Upper lobe of left lung (tissue), 6 donors: ENCODE results near the gene PNPLA4. TPM values are rescaled to one million over a fixed set of nuclear protein-coding genes. Genes with fewer than 3 reads are reported as not detected.

Source experiments
- ATAC-seq, 2 donors: fragments of 200-7000 bp; cut with Tn5 transposase; one replicate each; pipeline ENCODE4 v1.9.1; 2022; ENCODE audit warnings: mild to moderate bottlenecking in 2 of 2, moderate library complexity in 2 of 2; ENCODE audit not compliant: low FRiP score in 2 of 2
- DNase-seq, 2 donors: peaks; one replicate each; pipeline ENCODE4 v3.0.0-alpha.2; 2019 to 2020
- H3K27ac ChIP-seq, 4 donors: fragments of 200-600 bp; sonication (generic); one replicate each; pipeline ENCODE4 v1.5.1; 2016 to 2019
- H3K27me3 ChIP-seq, 4 donors: fragments of 200-600 bp; sonication (generic); one replicate each; pipeline ENCODE4 v1.5.1; 2017 to 2019
- H3K36me3 ChIP-seq, 4 donors: fragments of 200-600 bp; sonication (generic); one replicate each; pipeline ENCODE4 v1.5.1; 2016 to 2019
- H3K4me1 ChIP-seq, 4 donors: fragments of 200-600 bp; sonication (generic); one replicate each; pipeline ENCODE4 v1.5.1; 2018 to 2019
- H3K4me3 ChIP-seq, 4 donors: fragments of 200-600 bp; sonication (generic); one replicate each; pipeline ENCODE4 v1.5.1; 2017 to 2019; ENCODE audit warnings: mild to moderate bottlenecking in 2 of 4, moderate library complexity in 1 of 4
- H3K9me3 ChIP-seq, 4 donors: fragments of 200-600 bp; sonication (generic); one replicate each; pipeline ENCODE4 v1.5.1; 2018 to 2019
- CTCF ChIP-seq, 6 experiments: fragments of 450-650 bp in 4 of 6; fragments of 200-600 bp in 2 of 6; sonication (generic) in 2 of 6; IDR thresholded peaks; one replicate each; pipeline ENCODE4 v1.5.1; 2016 to 2019; ENCODE audit warnings: antibody characterized with exemption in 6 of 6
- EP300 ChIP-seq, 4 donors: sonication (generic); formaldehyde crosslinking; IDR thresholded peaks; one replicate each; pipeline ENCODE4 v1.5.1; 2017; ENCODE audit warnings: antibody characterized with exemption in 4 of 4, control low read depth in 2 of 4
- POLR2A ChIP-seq, 4 donors: fragments of 450-650 bp; IDR thresholded peaks; one replicate each; pipeline ENCODE4 v1.5.1; 2016 to 2017; ENCODE audit warnings: antibody characterized with exemption in 4 of 4, mild to moderate bottlenecking in 2 of 4
- POLR2AphosphoS5 ChIP-seq, 2 donors: sonication (generic); formaldehyde crosslinking; IDR thresholded peaks; one replicate each; pipeline ENCODE4 v1.5.1; 2017; ENCODE audit warnings: antibody characterized with exemption in 2 of 2
- WGBS, 2 donors: methylation state at CpG; one replicate each; pipeline ENCODE4 v1.1.5; 2017 to 2018; 5-methylcytosine and 5-hydroxymethylcytosine counted together
- total RNA-seq, 6 donors: library from RNA; depleted of rRNA in 4 of 6; stranded (reverse); fragments of >200 nt in 4 of 6; gene quantifications; one replicate each; pipeline versions ENCODE4 v1.1.0 to v1.2.1, GENCODE V29; 2016 to 2021
- donor health status: DM: no; HTN: no; CAD: no; lungs with moderate emphysema.
- donor health status: DM: no; HTN: yes; CAD: no; lungs with severe emphysema.

The PNPLA4 gene
- total RNA-seq, 6 donors from 2014 or later, result 2.1 to 20.4 (median 10.2) TPM

- H3K27ac ChIP-seq, result no peak overlapping the region
Measured at GRCh38 chrX:7960246-7960645, 33.0 kb upstream of the PNPLA4 start.

GRCh38 chrX:7953446-7953845, 26.2 kb upstream of the PNPLA4 start:
- Histone ChIP-seq H3K4me1 (no peaks in the 10 kb centered on the region), H3K27ac (no peak overlapping the region), H3K9me3 (peaks cover 0 to 8% (median 0%) of the 10 kb centered on the region in 4 donors), H3K27me3 (no peaks in the 10 kb centered on the region), H3K4me3 (no peak overlapping the region), H3K36me3 (no peaks in the 10 kb centered on the region)
- TF ChIP-seq POLR2A (IDR thresholded peaks at IDR 0.05) (no peak), POLR2AphosphoS5 (IDR thresholded peaks at IDR 0.05) (no peak), CTCF (IDR thresholded peaks at IDR 0.05) (no peak), EP300 (IDR thresholded peaks at IDR 0.05) (no peak)
- WGBS, 2 donors, result 75 to 82% methylated on average over 5 of the region's 5 CpGs
- no peak for ATAC-seq
- no peak for DNase-seq

More at GRCh38 chrX:7960246-7960645, 33.0 kb upstream of the PNPLA4 start:
- TF ChIP-seq POLR2A (IDR thresholded peaks at IDR 0.05) (no peak), EP300 (IDR thresholded peaks at IDR 0.05) (no peak), POLR2AphosphoS5 (IDR thresholded peaks at IDR 0.05) (no peak), CTCF (IDR thresholded peaks at IDR 0.05) (no peak)
- no peaks in the 10 kb centered on the region for H3K36me3 ChIP-seq
- no peak for DNase-seq
- H3K4me1 ChIP-seq, result no peaks in the 10 kb centered on the region
- no peak for ATAC-seq
- H3K27me3 ChIP-seq, result no peaks in the 10 kb centered on the region
- H3K9me3 ChIP-seq, result peaks cover 0 to 8% (median 0%) of the 10 kb centered on the region in 4 donors
- 62 to 63% methylated on average over 1 of the region's 1 CpG for WGBS, 2 donors
- H3K4me3 ChIP-seq, result no peak overlapping the region

- no peaks in the 10 kb centered on the region for H3K27me3 ChIP-seq
- no peak overlapping the region for H3K27ac ChIP-seq
- no peaks in the 10 kb centered on the region for H3K9me3 ChIP-seq
- H3K36me3 ChIP-seq, result no peaks in the 10 kb centered on the region
- ATAC-seq (no peak), DNase-seq (no peak)
- no peak for TF ChIP-seq EP300 (IDR thresholded peaks at IDR 0.05)
- no peak for TF ChIP-seq POLR2A (IDR thresholded peaks at IDR 0.05)
- no peak for TF ChIP-seq CTCF (IDR thresholded peaks at IDR 0.05)
- no peak for TF ChIP-seq POLR2AphosphoS5 (IDR thresholded peaks at IDR 0.05)
- no peaks in the 10 kb centered on the region for H3K4me1 ChIP-seq
- WGBS, 2 donors, result 53 to 84% methylated on average over 2 of the region's 2 CpGs
- H3K4me3 ChIP-seq, result no peak overlapping the region
Measured at GRCh38 chrX:7950865-7951264, 23.7 kb upstream of the PNPLA4 start.

- 57 to 78% methylated on average over 1 to 3 of the region's 3 CpGs for WGBS, 2 donors
- Histone ChIP-seq H3K27ac (no peak overlapping the region), H3K4me3 (no peak overlapping the region), H3K4me1 (no peaks in the 10 kb centered on the region), H3K9me3 (no peaks in the 10 kb centered on the region), H3K27me3 (no peaks in the 10 kb centered on the region), H3K36me3 (no peaks in the 10 kb centered on the region)
- ATAC-seq (no peak), DNase-seq (no peak)
- TF ChIP-seq EP300 (IDR thresholded peaks at IDR 0.05), result no peak
Measured at GRCh38 chrX:7948483-7948882, 21.3 kb upstream of the PNPLA4 start.

GRCh38 chrX:7946960-7947359, 19.7 kb upstream of the PNPLA4 start:
- Histone ChIP-seq H3K27ac (no peak overlapping the region), H3K36me3 (no peaks in the 10 kb centered on the region), H3K9me3 (no peaks in the 10 kb centered on the region), H3K4me1 (no peaks in the 10 kb centered on the region), H3K4me3 (no peak overlapping the region), H3K27me3 (no peaks in the 10 kb centered on the region)
- TF ChIP-seq CTCF (IDR thresholded peaks at IDR 0.05), result no peak
- TF ChIP-seq EP300 (IDR thresholded peaks at IDR 0.05), result no peak
- no peak for TF ChIP-seq POLR2A (IDR thresholded peaks at IDR 0.05)
- no peak for TF ChIP-seq POLR2AphosphoS5 (IDR thresholded peaks at IDR 0.05)
- DNase-seq (no peak), ATAC-seq (no peak)
- 13 to 72% methylated on average over 1 to 2 of the region's 2 CpGs for WGBS, 2 donors
